Measurements from ENCODE around the gene RERE. TPM values are rescaled to one million over a fixed set of nuclear protein-coding genes. Genes with fewer than 3 reads are reported as not detected.

RERE gene
- total RNA-seq, 1 experiment from 2014 or later = 40.6 TPM

DNA sequence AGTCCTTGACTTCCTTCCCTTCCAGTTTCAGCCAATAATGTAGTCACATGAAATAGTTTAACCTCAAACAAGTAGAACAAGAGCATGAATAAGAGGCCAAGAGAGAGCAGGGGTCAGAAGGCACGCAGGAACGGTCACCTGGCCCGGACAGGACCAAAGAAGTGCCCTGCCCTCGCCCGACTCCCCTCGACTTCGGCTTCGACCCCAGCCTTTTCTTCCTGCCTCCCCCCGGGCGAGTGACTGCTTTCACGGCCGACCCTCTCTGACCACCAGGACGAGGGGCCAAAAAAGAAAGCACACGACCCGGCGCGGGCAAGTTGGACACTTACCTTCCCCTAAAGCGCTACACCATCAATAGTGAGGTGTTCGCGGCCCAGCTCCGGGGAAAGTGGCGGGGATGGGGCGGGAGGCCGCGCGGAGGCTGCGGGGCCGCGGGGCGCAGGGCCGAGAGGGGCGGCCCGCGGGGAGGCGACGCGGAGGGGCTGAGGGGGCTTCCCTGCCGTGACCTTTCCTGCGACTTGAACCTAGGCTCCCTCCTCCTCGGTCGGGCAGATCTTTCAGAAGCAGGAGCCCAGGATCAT lies 519 bp downstream of the RERE start:
- no peaks in the 10 kb centered on the region for H3K27me3 ChIP-seq (ENCODE audit: insufficient read depth, low read length)
- no TSS peak for BruUV-seq (replicated peaks)
- H3K4me1 ChIP-seq (ENCODE audit: control insufficient read depth in 1 of 2, insufficient read depth in 2 of 2, low read length in 2 of 2) = peaks cover 16 to 35% of the 10 kb centered on the region in 2 experiments; a peak in 3 of 4 replicates
- H4K20me1 ChIP-seq (ENCODE audit: insufficient read depth) = no peaks in the 10 kb centered on the region
- peak overlapping the region; percentile 83 to 84 for H3K4me3 ChIP-seq (replicated peaks in 1 of 2; ENCODE audit: low read depth in 1 of 2, low read length in 2 of 2)
- peaks cover 51% of the 10 kb centered on the region for H3K79me2 ChIP-seq (ENCODE audit: insufficient read depth, low read length)
- H3K4me2 ChIP-seq (ENCODE audit: low read length) = peak overlapping the region; percentile 93
- intact Hi-C loops (cut with micrococcal nuclease) = no loop called here
- H3K9me2 ChIP-seq (ENCODE audit: insufficient read depth) = no peaks in the 10 kb centered on the region
- no peak for TF ChIP-seq TCF7L2 (IDR thresholded peaks at IDR 0.05; ENCODE audit: borderline replicate concordance, extremely low read depth, insufficient read depth, insufficient read length)
- TF ChIP-seq ZFX (IDR thresholded peaks at IDR 0.05) = peak; percentile 31; the same call in 1 of the 2 replicates
- TF ChIP-seq ZNF274 (IDR thresholded peaks at IDR 0.05; ENCODE audit: low read depth, low read length) = no peak
- no peak for TF ChIP-seq SIN3A (IDR thresholded peaks at IDR 0.05; ENCODE audit: low read depth)
- no peak for TF ChIP-seq EGR1 (IDR thresholded peaks at IDR 0.05; ENCODE audit: low read depth)
- peak overlapping the region; percentile 55 for H2AFZ ChIP-seq (ENCODE audit: low read depth, low read length, poor library complexity, severe bottlenecking)
- no peak for DNase-seq (ENCODE audit: low read depth, low spot score)
- POLR2A ChIA-PET = interaction anchor here (0.7 to 1.0 kb wide), 6 partner anchors 11 to 1016 kb away, joined by 3 to 5 read pairs (median 4); no protein-coding TSS in a partner anchor
- no peaks in the 10 kb centered on the region for H3K36me3 ChIP-seq (ENCODE audit: control insufficient read depth in 1 of 2, insufficient read depth in 2 of 2, low read length in 2 of 2)
- H3K27ac ChIP-seq (ENCODE audit: low read depth, low read length) = peak overlapping the region; percentile 82
- peak overlapping the region; percentile 91 for H3K9ac ChIP-seq (ENCODE audit: low read length)
- peak; percentile 16 for ATAC-seq
- RAD21 ChIA-PET (ENCODE audit: low non-redundant PET in 1 of 2, low total read pairs in 2 of 2, uncharacterized antibody in 2 of 2, unreplicated experiment in 2 of 2) = no interaction called here
- CTCF ChIA-PET = no interaction called here
- no peaks in the 10 kb centered on the region for H3K9me3 ChIP-seq (ENCODE audit: control insufficient read depth in 1 of 2, insufficient read depth in 1 of 2, low read depth in 1 of 2, low read length in 2 of 2)

DNA sequence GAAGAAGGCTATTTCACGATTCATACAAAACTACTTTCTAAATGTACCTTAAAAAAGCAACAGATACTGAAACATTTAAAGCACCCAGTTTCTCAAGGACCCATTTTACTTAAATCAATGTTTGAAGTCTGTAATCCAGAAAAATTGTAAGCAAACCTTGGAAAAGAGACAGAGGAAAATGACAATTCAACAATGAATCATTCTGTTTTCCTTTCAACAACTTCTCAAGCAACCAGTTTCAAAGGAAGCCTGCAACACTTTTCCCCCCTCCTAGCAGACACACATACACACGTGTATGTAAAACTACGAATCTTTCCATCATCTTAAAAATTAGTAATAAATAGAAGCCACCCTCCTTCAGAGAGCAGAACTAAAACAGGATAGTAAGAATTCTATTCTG lies 1.2 kb downstream of the RERE start:
- ChIA-PET CTCF (interaction anchor here (1.9 kb wide), 1 partner anchor 33 kb away, joined by 14 read pairs; no protein-coding TSS in a partner anchor), POLR2A (no interaction called here), RAD21 (ENCODE audit: low non-redundant PET in 1 of 2, low total read pairs in 2 of 2, uncharacterized antibody in 2 of 2, unreplicated experiment in 2 of 2) (interaction anchor here in 1 of 2 experiments (1.8 kb wide), 1 partner anchor 33 kb away, joined by 8 read pairs; no protein-coding TSS in a partner anchor)
- H3K4me3 ChIP-seq (replicated peaks in 1 of 2; ENCODE audit: low read depth in 1 of 2, low read length in 2 of 2) = peak overlapping the region; percentile 83 to 84
- peaks cover 57% of the 10 kb centered on the region for H3K79me2 ChIP-seq (ENCODE audit: insufficient read depth, low read length)
- DNase-seq (ENCODE audit: low read depth, low spot score) = no peak
- ATAC-seq = no peak
- no TSS peak for BruUV-seq (replicated peaks)
- H4K20me1 ChIP-seq (ENCODE audit: insufficient read depth) = no peaks in the 10 kb centered on the region
- H3K27me3 ChIP-seq (ENCODE audit: insufficient read depth, low read length) = no peaks in the 10 kb centered on the region
- H3K27ac ChIP-seq (ENCODE audit: low read depth, low read length) = peak overlapping the region; percentile 82; the same call in 1 of the 2 replicates
- H3K9me2 ChIP-seq (ENCODE audit: insufficient read depth) = no peaks in the 10 kb centered on the region
- peaks cover 11 to 33% of the 10 kb centered on the region in 2 experiments; a peak in 3 of 4 replicates for H3K4me1 ChIP-seq (ENCODE audit: control insufficient read depth in 1 of 2, insufficient read depth in 2 of 2, low read length in 2 of 2)
- H3K4me2 ChIP-seq (ENCODE audit: low read length) = peak overlapping the region; percentile 93
- H3K36me3 ChIP-seq (ENCODE audit: control insufficient read depth in 1 of 2, insufficient read depth in 2 of 2, low read length in 2 of 2) = no peaks in the 10 kb centered on the region
- intact Hi-C loops (cut with micrococcal nuclease) = no loop called here
- H2AFZ ChIP-seq (ENCODE audit: low read depth, low read length, poor library complexity, severe bottlenecking) = no peak overlapping the region
- TF ChIP-seq CBX3 (IDR thresholded peaks at IDR 0.05; ENCODE audit: low read depth) = no peak
- TF ChIP-seq MAX (IDR thresholded peaks at IDR 0.05) = no peak; the same call in 1 of the 2 replicates
- TF ChIP-seq CEBPB (IDR thresholded peaks at IDR 0.05; ENCODE audit: low read depth) = no peak
- no peak for TF ChIP-seq YY1 (IDR thresholded peaks at IDR 0.05; ENCODE audit: extremely low read depth, insufficient replicate concordance, low read depth, low read length)
- TF ChIP-seq ZNF274 (IDR thresholded peaks at IDR 0.05; ENCODE audit: low read depth, low read length) = no peak
- TF ChIP-seq ELF1 (IDR thresholded peaks at IDR 0.05; ENCODE audit: borderline replicate concordance, low read depth) = no peak
- TF ChIP-seq RAD21 (IDR thresholded peaks at IDR 0.05; ENCODE audit: low read depth) = no peak
- TF ChIP-seq ATF3 (IDR thresholded peaks at IDR 0.05) = no peak
- no peak for TF ChIP-seq SP1 (IDR thresholded peaks at IDR 0.05; ENCODE audit: low read depth)
- H3K9me3 ChIP-seq (ENCODE audit: control insufficient read depth in 1 of 2, insufficient read depth in 1 of 2, low read depth in 1 of 2, low read length in 2 of 2) = no peaks in the 10 kb centered on the region
- peak overlapping the region; percentile 91 for H3K9ac ChIP-seq (ENCODE audit: low read length)
